Testis (tissue), 3 donors: ENCODE data around the gene TMEM232. TPM values are rescaled to one million over a fixed set of nuclear protein-coding genes. Genes with fewer than 3 reads are reported as not detected.
"Not testable (repeated sequence)": the region's sequence is repeated elsewhere in the genome, so short reads cannot be mapped to it uniquely, and the experiment has no call there.

Source experiments
- DNase-seq: peaks from one replicate; pipeline ENCODE4 v3.0.0-alpha.2; 2019
- H3K27ac ChIP-seq, 2 donors: fragments of 200-600 bp; sonication (generic); one replicate each; pipeline ENCODE4 v1.5.1; 2019
- H3K27me3 ChIP-seq: fragments of 200-600 bp; sonication (generic); one replicate; pipeline ENCODE4 v1.5.1; 2019
- H3K36me3 ChIP-seq: fragments of 200-600 bp; sonication (generic); one replicate; pipeline ENCODE4 v1.5.1; 2017; ENCODE audit warnings: low read depth; ENCODE audit errors: missing control alignments
- H3K4me1 ChIP-seq: fragments of 200-600 bp; sonication (generic); one replicate; pipeline ENCODE4 v1.5.1; 2019
- H3K4me3 ChIP-seq, 2 donors: fragments of 200-600 bp; sonication (generic); one replicate each; pipeline ENCODE4 v1.5.1; 2017 to 2019
- H3K9me3 ChIP-seq: fragments of 200-600 bp; sonication (generic); one replicate; pipeline ENCODE4 v1.5.1; 2017
- CTCF ChIP-seq, 3 experiments: fragments of 450-650 bp in 2 of 3; fragments of 200-600 bp in 1 of 3; sonication (generic) in 1 of 3; IDR thresholded peaks; one replicate each; pipeline ENCODE4 v1.5.1; 2016 to 2019; ENCODE audit warnings: antibody characterized with exemption in 3 of 3, mild to moderate bottlenecking in 2 of 3, moderate library complexity in 1 of 3
- POLR2A ChIP-seq: fragments of 450-650 bp; IDR thresholded peaks from one replicate; pipeline ENCODE4 v1.6.1; 2017; ENCODE audit warnings: antibody characterized with exemption, mild to moderate bottlenecking, moderate library complexity
- WGBS, 2 donors: methylation state at CpG; one replicate each; pipeline ENCODE4 v1.1.5; 2018; 5-methylcytosine and 5-hydroxymethylcytosine counted together
- intact Hi-C: fragments of 100-400 bp; cut with DNase I; formaldehyde crosslinking; loops from one replicate; pipeline ENCODE4 v1.15.1; 2023; ENCODE audit warnings: low total_unique reads
- polyA plus RNA-seq: library from polyadenylated mRNA; stranded (reverse); fragments of 350-450 nt; fragmentation: Illumina TruSeq; extraction: RNeasy Lipid Tissue Mini Kit (QIAGEN cat#74804); gene quantifications from one replicate; pipeline ENCODE4 v1.2.3, GENCODE V29; 2014; ENCODE audit warnings: low read depth, low replicate concordance; ENCODE audit not compliant: insufficient read depth
- total RNA-seq, 2 donors: library from RNA; depleted of rRNA; stranded (reverse); fragments of >200 nt; gene quantifications; one replicate each; pipeline ENCODE4 v1.2.3, GENCODE V29; 2016

TMEM232 gene
- total and polyA plus RNA-seq, 3 donors from 2014 or later = 28.1 to 42.6 (median 32.0) TPM

DNA sequence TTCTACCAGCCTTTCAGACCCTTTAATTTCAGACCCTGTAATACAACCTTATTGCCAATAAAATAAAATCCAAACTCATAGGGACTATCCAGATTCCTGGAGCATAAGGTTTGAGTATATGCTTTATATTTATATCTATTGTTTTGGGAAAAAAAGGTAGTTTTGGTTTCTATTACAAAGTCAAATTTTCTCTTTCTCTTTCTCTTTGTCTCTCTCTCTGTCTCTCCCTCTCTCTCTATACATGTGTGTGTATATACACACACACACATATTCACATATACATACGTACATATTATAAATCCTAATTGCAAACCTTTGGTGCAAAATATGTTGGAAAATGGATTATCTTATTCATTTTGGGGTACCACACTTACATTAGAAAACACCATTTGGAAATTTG lies 39.0 kb downstream of the TMEM232 start:
- 90 to 92% methylated on average over 1 of the region's 1 CpG for WGBS, 2 donors
- intact Hi-C loops = no loop called here
- Histone ChIP-seq H3K27me3 (no peaks in the 10 kb centered on the region), H3K27ac (no peak overlapping the region), H3K4me1 (no peaks in the 10 kb centered on the region), H3K36me3 (no peaks in the 10 kb centered on the region), H3K4me3 (no peak overlapping the region), H3K9me3 (no peaks in the 10 kb centered on the region)
- no peak for DNase-seq
- TF ChIP-seq POLR2A = no peak
- TF ChIP-seq CTCF (IDR thresholded peaks at IDR 0.05) = no peak

GRCh38 chr5:110686270-110686669 lies 40.2 kb downstream of the TMEM232 start:
- 92 to 98% methylated on average over 2 of the region's 2 CpGs for WGBS, 2 donors
- H3K9me3 ChIP-seq = no peaks in the 10 kb centered on the region
- no peak for DNase-seq
- TF ChIP-seq POLR2A (no peak), CTCF (IDR thresholded peaks at IDR 0.05) (no peak)
- no peaks in the 10 kb centered on the region for H3K27me3 ChIP-seq
- no peak overlapping the region for H3K4me3 ChIP-seq
- intact Hi-C loops = no loop called here
- no peaks in the 10 kb centered on the region for H3K36me3 ChIP-seq
- no peak overlapping the region for H3K27ac ChIP-seq
- no peaks in the 10 kb centered on the region for H3K4me1 ChIP-seq

GRCh38 chr5:110681953-110682352 lies 44.5 kb downstream of the TMEM232 start:
- H3K27ac ChIP-seq = no peak overlapping the region
- H3K36me3 ChIP-seq = no peaks in the 10 kb centered on the region
- H3K27me3 ChIP-seq = no peaks in the 10 kb centered on the region
- no peak for DNase-seq
- H3K9me3 ChIP-seq = no peaks in the 10 kb centered on the region
- no peak overlapping the region for H3K4me3 ChIP-seq
- no peaks in the 10 kb centered on the region for H3K4me1 ChIP-seq
- no peak for TF ChIP-seq POLR2A
- no peak for TF ChIP-seq CTCF (IDR thresholded peaks at IDR 0.05)
- intact Hi-C loops = no loop called here

- intact Hi-C loops = no loop called here
- DNase-seq = no peak
- Histone ChIP-seq H3K36me3 (no peaks in the 10 kb centered on the region), H3K27ac (no peak overlapping the region), H3K4me3 (no peak overlapping the region), H3K4me1 (no peaks in the 10 kb centered on the region), H3K9me3 (no peaks in the 10 kb centered on the region), H3K27me3 (no peaks in the 10 kb centered on the region)
- 72 to 75% methylated on average over 3 of the region's 3 CpGs for WGBS, 2 donors
- TF ChIP-seq CTCF (IDR thresholded peaks at IDR 0.05) = no peak
These were observed 45.4 kb downstream of the TMEM232 start for GRCh38 chr5:110681109-110681508.

DNA sequence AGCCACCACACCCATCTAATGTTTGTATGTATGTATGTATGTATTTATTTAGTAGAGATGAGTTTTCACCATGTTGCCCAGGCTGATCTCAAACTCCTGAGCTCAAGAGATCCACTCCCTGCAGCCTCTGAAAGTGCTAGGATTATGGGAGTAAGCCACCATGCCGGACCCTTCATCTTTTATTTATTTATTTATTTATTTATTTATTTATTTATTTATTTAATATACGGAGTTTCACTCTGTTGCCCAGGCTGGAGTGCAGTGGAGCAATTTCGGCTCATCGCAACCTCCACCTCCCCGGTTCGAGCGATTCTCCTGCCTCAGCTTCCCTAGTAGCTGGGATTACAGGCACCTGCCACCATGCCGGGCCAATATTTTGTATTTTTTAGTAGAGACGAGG lies 49.9 kb downstream of the TMEM232 start:
- intact Hi-C loops, H3K9me3 ChIP-seq, H3K27ac ChIP-seq, H3K36me3 ChIP-seq, H3K4me3 ChIP-seq, H3K27me3 ChIP-seq, H3K4me1 ChIP-seq, DNase-seq: not testable (repeated sequence)
- 91 to 93% methylated on average over 9 of the region's 9 CpGs for WGBS, 2 donors
